ENCODE results near the gene MASP1.

Gene MASP1, protein sequence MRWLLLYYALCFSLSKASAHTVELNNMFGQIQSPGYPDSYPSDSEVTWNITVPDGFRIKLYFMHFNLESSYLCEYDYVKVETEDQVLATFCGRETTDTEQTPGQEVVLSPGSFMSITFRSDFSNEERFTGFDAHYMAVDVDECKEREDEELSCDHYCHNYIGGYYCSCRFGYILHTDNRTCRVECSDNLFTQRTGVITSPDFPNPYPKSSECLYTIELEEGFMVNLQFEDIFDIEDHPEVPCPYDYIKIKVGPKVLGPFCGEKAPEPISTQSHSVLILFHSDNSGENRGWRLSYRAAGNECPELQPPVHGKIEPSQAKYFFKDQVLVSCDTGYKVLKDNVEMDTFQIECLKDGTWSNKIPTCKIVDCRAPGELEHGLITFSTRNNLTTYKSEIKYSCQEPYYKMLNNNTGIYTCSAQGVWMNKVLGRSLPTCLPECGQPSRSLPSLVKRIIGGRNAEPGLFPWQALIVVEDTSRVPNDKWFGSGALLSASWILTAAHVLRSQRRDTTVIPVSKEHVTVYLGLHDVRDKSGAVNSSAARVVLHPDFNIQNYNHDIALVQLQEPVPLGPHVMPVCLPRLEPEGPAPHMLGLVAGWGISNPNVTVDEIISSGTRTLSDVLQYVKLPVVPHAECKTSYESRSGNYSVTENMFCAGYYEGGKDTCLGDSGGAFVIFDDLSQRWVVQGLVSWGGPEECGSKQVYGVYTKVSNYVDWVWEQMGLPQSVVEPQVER

GRCh38 chr3:187291512-187292132 is at the start of gene MASP1:
Gene MASP1 (minus strand): TSS chr3:187291737. CDS start chr3:187291632, 105 bp downstream.
- peak within 1 kb of the TSS; percentile 14 for H3K27ac ChIP-seq (ENCODE audit: low read depth, low read length)
- no peaks in the 10 kb centered on the region for H3K36me3 ChIP-seq (ENCODE audit: control insufficient read depth in 5 of 5, insufficient read depth in 5 of 5, low read length in 5 of 5)
- H3K4me3 ChIP-seq (ENCODE audit: low read depth in 1 of 5, low read length in 5 of 5), result peak within 1 kb of the TSS in 4 of 5 donors; percentile 41 to 66 (median 54)
- no peaks in the 10 kb centered on the region for H3K9me3 ChIP-seq (ENCODE audit: control insufficient read depth in 5 of 5, low read length in 5 of 5)
- H3K9ac ChIP-seq (ENCODE audit: low read length in 5 of 5), result peak within 1 kb of the TSS in 2 of 5 donors; percentile 38 to 42
- H3K4me1 ChIP-seq (ENCODE audit: control insufficient read depth in 5 of 5, insufficient read depth in 5 of 5, low read length in 5 of 5), result peaks cover 0 to 28% (median 8%) of the 10 kb centered on the region in 5 donors
- peaks cover 10 to 24% (median 13%) of the 10 kb centered on the region in 5 donors for H3K27me3 ChIP-seq (ENCODE audit: control insufficient read depth in 5 of 5, insufficient read depth in 4 of 5, low read length in 5 of 5)

GRCh38 chr3:187340578-187340977 is 49.0 kb upstream of the MASP1 start:
- Histone ChIP-seq H3K4me1 (ENCODE audit: control insufficient read depth in 5 of 5, insufficient read depth in 5 of 5, low read length in 5 of 5) (no peaks in the 10 kb centered on the region), H3K9ac (ENCODE audit: low read length in 5 of 5) (no peak overlapping the region), H3K9me3 (ENCODE audit: control insufficient read depth in 5 of 5, low read length in 5 of 5) (no peaks in the 10 kb centered on the region), H3K36me3 (ENCODE audit: control insufficient read depth in 5 of 5, insufficient read depth in 5 of 5, low read length in 5 of 5) (no peaks in the 10 kb centered on the region), H3K27me3 (ENCODE audit: control insufficient read depth in 5 of 5, insufficient read depth in 4 of 5, low read length in 5 of 5) (peaks cover 0 to 7% (median 4%) of the 10 kb centered on the region in 5 donors), H3K27ac (ENCODE audit: low read depth, low read length) (no peak overlapping the region), H3K4me3 (ENCODE audit: low read depth in 1 of 5, low read length in 5 of 5) (no peak overlapping the region)

GRCh38 chr3:187336322-187336721 is 44.8 kb upstream of the MASP1 start:
- Histone ChIP-seq H3K4me1 (ENCODE audit: control insufficient read depth in 5 of 5, insufficient read depth in 5 of 5, low read length in 5 of 5) (no peaks in the 10 kb centered on the region), H3K27me3 (ENCODE audit: control insufficient read depth in 5 of 5, insufficient read depth in 4 of 5, low read length in 5 of 5) (peaks cover 0 to 7% (median 4%) of the 10 kb centered on the region in 5 donors), H3K9ac (ENCODE audit: low read length in 5 of 5) (no peak overlapping the region), H3K27ac (ENCODE audit: low read depth, low read length) (no peak overlapping the region), H3K36me3 (ENCODE audit: control insufficient read depth in 5 of 5, insufficient read depth in 5 of 5, low read length in 5 of 5) (no peaks in the 10 kb centered on the region), H3K4me3 (ENCODE audit: low read depth in 1 of 5, low read length in 5 of 5) (no peak overlapping the region), H3K9me3 (ENCODE audit: control insufficient read depth in 5 of 5, low read length in 5 of 5) (no peaks in the 10 kb centered on the region)

- Histone ChIP-seq H3K4me3 (ENCODE audit: low read depth in 1 of 5, low read length in 5 of 5) (no peak overlapping the region), H3K27me3 (ENCODE audit: control insufficient read depth in 5 of 5, insufficient read depth in 4 of 5, low read length in 5 of 5) (peaks cover 0 to 7% (median 4%) of the 10 kb centered on the region in 5 donors), H3K9ac (ENCODE audit: low read length in 5 of 5) (no peak overlapping the region), H3K36me3 (ENCODE audit: control insufficient read depth in 5 of 5, insufficient read depth in 5 of 5, low read length in 5 of 5) (no peaks in the 10 kb centered on the region), H3K27ac (ENCODE audit: low read depth, low read length) (no peak overlapping the region), H3K9me3 (ENCODE audit: control insufficient read depth in 5 of 5, low read length in 5 of 5) (no peaks in the 10 kb centered on the region), H3K4me1 (ENCODE audit: control insufficient read depth in 5 of 5, insufficient read depth in 5 of 5, low read length in 5 of 5) (no peaks in the 10 kb centered on the region)
These were observed 43.4 kb upstream of the MASP1 start for GRCh38 chr3:187334904-187335303.

GRCh38 chr3:187328691-187329090 is 37.2 kb upstream of the MASP1 start:
- no peaks in the 10 kb centered on the region for H3K36me3 ChIP-seq (ENCODE audit: control insufficient read depth in 5 of 5, insufficient read depth in 5 of 5, low read length in 5 of 5)
- H3K4me1 ChIP-seq (ENCODE audit: control insufficient read depth in 5 of 5, insufficient read depth in 5 of 5, low read length in 5 of 5), result no peaks in the 10 kb centered on the region
- no peak overlapping the region for H3K4me3 ChIP-seq (ENCODE audit: low read depth in 1 of 5, low read length in 5 of 5)
- no peak overlapping the region for H3K9ac ChIP-seq (ENCODE audit: low read length in 5 of 5)
- no peak overlapping the region for H3K27ac ChIP-seq (ENCODE audit: low read depth, low read length)
- H3K27me3 ChIP-seq (ENCODE audit: control insufficient read depth in 5 of 5, insufficient read depth in 4 of 5, low read length in 5 of 5), result peaks cover 0 to 4% (median 3%) of the 10 kb centered on the region in 5 donors
- no peaks in the 10 kb centered on the region for H3K9me3 ChIP-seq (ENCODE audit: control insufficient read depth in 5 of 5, low read length in 5 of 5)

DNA sequence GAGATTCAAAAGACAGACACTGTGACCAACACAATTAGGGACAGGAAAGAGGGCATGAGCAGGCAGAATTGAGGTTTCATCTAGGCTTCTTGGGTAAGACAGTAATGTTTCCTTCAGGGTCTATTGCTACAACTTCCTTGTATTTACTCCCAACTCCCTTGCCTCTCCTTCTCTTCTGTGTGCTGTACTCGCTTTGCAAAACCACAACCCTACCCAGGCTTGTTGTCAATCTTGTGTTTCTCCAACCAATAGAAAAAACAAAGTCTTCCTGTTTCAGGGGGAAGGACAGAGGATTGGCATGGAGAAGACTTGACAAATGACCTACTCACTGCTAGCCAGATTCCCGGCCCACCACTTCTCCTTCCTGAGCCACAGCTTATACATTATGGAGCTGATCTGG is 36.3 kb upstream of the MASP1 start:
- Histone ChIP-seq H3K9me3 (ENCODE audit: control insufficient read depth in 5 of 5, low read length in 5 of 5) (no peaks in the 10 kb centered on the region), H3K27me3 (ENCODE audit: control insufficient read depth in 5 of 5, insufficient read depth in 4 of 5, low read length in 5 of 5) (peaks cover 0 to 8% (median 3%) of the 10 kb centered on the region in 5 donors), H3K4me3 (ENCODE audit: low read depth in 1 of 5, low read length in 5 of 5) (no peak overlapping the region), H3K9ac (ENCODE audit: low read length in 5 of 5) (no peak overlapping the region), H3K4me1 (ENCODE audit: control insufficient read depth in 5 of 5, insufficient read depth in 5 of 5, low read length in 5 of 5) (no peaks in the 10 kb centered on the region), H3K36me3 (ENCODE audit: control insufficient read depth in 5 of 5, insufficient read depth in 5 of 5, low read length in 5 of 5) (no peaks in the 10 kb centered on the region), H3K27ac (ENCODE audit: low read depth, low read length) (no peak overlapping the region)

GRCh38 chr3:187325632-187326031 is 34.1 kb upstream of the MASP1 start:
- H3K27ac ChIP-seq (ENCODE audit: low read depth, low read length), result no peak overlapping the region
- no peaks in the 10 kb centered on the region for H3K4me1 ChIP-seq (ENCODE audit: control insufficient read depth in 5 of 5, insufficient read depth in 5 of 5, low read length in 5 of 5)
- H3K27me3 ChIP-seq (ENCODE audit: control insufficient read depth in 5 of 5, insufficient read depth in 4 of 5, low read length in 5 of 5), result peaks cover 0 to 11% (median 3%) of the 10 kb centered on the region in 5 donors
- no peak overlapping the region for H3K9ac ChIP-seq (ENCODE audit: low read length in 5 of 5)
- no peaks in the 10 kb centered on the region for H3K9me3 ChIP-seq (ENCODE audit: control insufficient read depth in 5 of 5, low read length in 5 of 5)
- H3K4me3 ChIP-seq (ENCODE audit: low read depth in 1 of 5, low read length in 5 of 5), result no peak overlapping the region
- no peaks in the 10 kb centered on the region for H3K36me3 ChIP-seq (ENCODE audit: control insufficient read depth in 5 of 5, insufficient read depth in 5 of 5, low read length in 5 of 5)

GRCh38 chr3:187323091-187323490 is 31.6 kb upstream of the MASP1 start:
- Histone ChIP-seq H3K4me1 (ENCODE audit: control insufficient read depth in 5 of 5, insufficient read depth in 5 of 5, low read length in 5 of 5) (peaks cover 0 to 11% (median 9%) of the 10 kb centered on the region in 5 donors), H3K27me3 (ENCODE audit: control insufficient read depth in 5 of 5, insufficient read depth in 4 of 5, low read length in 5 of 5) (peaks cover 0 to 17% (median 3%) of the 10 kb centered on the region in 5 donors), H3K4me3 (ENCODE audit: low read depth in 1 of 5, low read length in 5 of 5) (no peak overlapping the region), H3K36me3 (ENCODE audit: control insufficient read depth in 5 of 5, insufficient read depth in 5 of 5, low read length in 5 of 5) (no peaks in the 10 kb centered on the region), H3K9ac (ENCODE audit: low read length in 5 of 5) (no peak overlapping the region), H3K9me3 (ENCODE audit: control insufficient read depth in 5 of 5, low read length in 5 of 5) (no peaks in the 10 kb centered on the region), H3K27ac (ENCODE audit: low read depth, low read length) (no peak overlapping the region)

DNA sequence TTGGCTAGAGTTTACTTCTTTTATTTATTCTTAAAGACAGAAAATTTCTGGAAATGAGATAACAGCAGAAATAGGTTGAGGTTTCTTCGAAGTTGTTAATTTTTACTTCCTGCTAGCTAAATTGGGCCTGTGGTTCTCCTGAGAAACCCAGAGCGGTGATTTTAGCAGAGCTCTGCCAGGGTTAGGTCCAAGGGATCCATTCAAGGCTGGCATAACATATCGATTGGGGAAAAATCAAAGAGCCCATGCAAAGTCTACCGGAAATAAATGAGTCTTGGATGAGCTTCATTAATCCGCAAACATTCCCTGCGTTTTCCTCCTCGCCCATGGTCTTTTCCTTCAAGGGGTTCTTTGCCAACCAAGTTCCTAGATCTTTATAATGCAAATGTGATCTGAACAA is 30.8 kb upstream of the MASP1 start:
- Histone ChIP-seq H3K27me3 (ENCODE audit: control insufficient read depth in 5 of 5, insufficient read depth in 4 of 5, low read length in 5 of 5) (peaks cover 3 to 23% (median 4%) of the 10 kb centered on the region in 5 donors), H3K27ac (ENCODE audit: low read depth, low read length) (no peak overlapping the region), H3K4me1 (ENCODE audit: control insufficient read depth in 5 of 5, insufficient read depth in 5 of 5, low read length in 5 of 5) (peaks cover 0 to 11% (median 9%) of the 10 kb centered on the region in 5 donors), H3K9ac (ENCODE audit: low read length in 5 of 5) (no peak overlapping the region), H3K4me3 (ENCODE audit: low read depth in 1 of 5, low read length in 5 of 5) (no peak overlapping the region), H3K9me3 (ENCODE audit: control insufficient read depth in 5 of 5, low read length in 5 of 5) (no peaks in the 10 kb centered on the region), H3K36me3 (ENCODE audit: control insufficient read depth in 5 of 5, insufficient read depth in 5 of 5, low read length in 5 of 5) (no peaks in the 10 kb centered on the region)
